T-helper 2 cell treated with Interferon-gamma antibody and Interleukin-4, amounts not matched to agents 5 μg/mL and 100 μg/mL, for 36 hours (primary cell): ENCODE results near the gene MCUB.
"Not testable (repeated sequence)": the region's sequence is repeated elsewhere in the genome, so short reads cannot be mapped to it uniquely, and the experiment has no call there.

Source experiments
- DNase-seq: peaks from one replicate; pipeline ENCODE4 v3.0.0; 2021; ENCODE audit warnings: low spot score
- H3K27ac Mint-ChIP-seq: one replicate; pipeline ENCODE4 v1.8.0; 2021; ENCODE audit warnings: mild to moderate bottlenecking, mixed read lengths
- H3K27me3 Mint-ChIP-seq: one replicate; pipeline ENCODE4 v1.8.0; 2021; ENCODE audit warnings: low read depth, mixed read lengths
- H3K36me3 Mint-ChIP-seq: one replicate; pipeline ENCODE4 v1.8.0; 2021; ENCODE audit warnings: low read depth, mixed read lengths
- H3K4me1 Mint-ChIP-seq: one replicate; pipeline ENCODE4 v1.8.0; 2021; ENCODE audit warnings: low read depth, mixed read lengths
- H3K4me3 Mint-ChIP-seq: one replicate; pipeline ENCODE4 v1.8.0; 2022; ENCODE audit warnings: mild to moderate bottlenecking, moderate library complexity, mixed read lengths
- H3K9me3 Mint-ChIP-seq: one replicate; pipeline ENCODE4 v1.8.0; 2021; ENCODE audit warnings: mixed read lengths

MCUB gene

GRCh38 chr4:109559983-109560686 lies at the start of gene MCUB:
Gene MCUB, plus strand, starts transcription at chr4:109560246. Its CDS starts 92 bp downstream, at chr4:109560338.
- peaks cover 38% of the 10 kb centered on the region for H3K4me1 Mint-ChIP-seq

GRCh38 chr4:109510687-109511086 lies 49.4 kb upstream of the MCUB start:
- Mint-ChIP-seq H3K9me3 (no peaks in the 10 kb centered on the region), H3K36me3 (peaks cover 47% of the 10 kb centered on the region), H3K27ac (no peak overlapping the region), H3K4me3 (no peak overlapping the region), H3K4me1 (peaks cover 2% of the 10 kb centered on the region), H3K27me3 (no peaks in the 10 kb centered on the region)
- no peak for DNase-seq

More at GRCh38 chr4:109559983-109560686, at the start of gene MCUB:
- peak; percentile 94 for DNase-seq
- Mint-ChIP-seq H3K4me3 (peak within 1 kb of the TSS; percentile 98), H3K27me3 (no peaks in the 10 kb centered on the region), H3K27ac (peak within 1 kb of the TSS; percentile 99), H3K36me3 (peaks cover 39% of the 10 kb centered on the region), H3K9me3 (peaks cover 4% of the 10 kb centered on the region)

GRCh38 chr4:109511414-109511813 lies 48.6 kb upstream of the MCUB start:
- peaks cover 46% of the 10 kb centered on the region for H3K36me3 Mint-ChIP-seq
- H3K9me3 Mint-ChIP-seq, result no peaks in the 10 kb centered on the region

GRCh38 chr4:109513368-109513767 lies 46.7 kb upstream of the MCUB start:
- H3K36me3 Mint-ChIP-seq, result peaks cover 54% of the 10 kb centered on the region
- not testable (repeated sequence) for H3K27ac Mint-ChIP-seq, H3K4me3 Mint-ChIP-seq, H3K9me3 Mint-ChIP-seq, DNase-seq, H3K27me3 Mint-ChIP-seq, H3K4me1 Mint-ChIP-seq

More at GRCh38 chr4:109511414-109511813, 48.6 kb upstream of the MCUB start:
- no peak overlapping the region for H3K27ac Mint-ChIP-seq
- no peaks in the 10 kb centered on the region for H3K27me3 Mint-ChIP-seq
- H3K4me3 Mint-ChIP-seq, result no peak overlapping the region
- no peak for DNase-seq
- H3K4me1 Mint-ChIP-seq, result peaks cover 2% of the 10 kb centered on the region

GRCh38 chr4:109532182-109532581 lies 27.9 kb upstream of the MCUB start:
- Mint-ChIP-seq H3K4me1 (no peaks in the 10 kb centered on the region), H3K4me3 (no peak overlapping the region), H3K27me3 (no peaks in the 10 kb centered on the region), H3K9me3 (no peaks in the 10 kb centered on the region), H3K27ac (no peak overlapping the region), H3K36me3 (peaks cover 51% of the 10 kb centered on the region)
- no peak for DNase-seq

- H3K27me3 Mint-ChIP-seq, result no peaks in the 10 kb centered on the region
- no peak for DNase-seq
- H3K4me1 Mint-ChIP-seq, result peaks cover 10% of the 10 kb centered on the region
- peaks cover 19% of the 10 kb centered on the region for H3K36me3 Mint-ChIP-seq
- no peak overlapping the region for H3K4me3 Mint-ChIP-seq
- peaks cover 6% of the 10 kb centered on the region for H3K9me3 Mint-ChIP-seq
- H3K27ac Mint-ChIP-seq, result no peak overlapping the region
Observed at GRCh38 chr4:109545401-109545800, 14.6 kb upstream of the MCUB start.

- DNase-seq, result no peak
- Mint-ChIP-seq H3K9me3 (peaks cover 6% of the 10 kb centered on the region), H3K27me3 (no peaks in the 10 kb centered on the region), H3K27ac (no peak overlapping the region), H3K36me3 (peaks cover 23% of the 10 kb centered on the region), H3K4me3 (no peak overlapping the region), H3K4me1 (peaks cover 10% of the 10 kb centered on the region)
Observed at GRCh38 chr4:109547394-109547793, 12.7 kb upstream of the MCUB start.

GRCh38 chr4:109548655-109549054 lies 11.4 kb upstream of the MCUB start:
- no peak for DNase-seq
- peaks cover 11% of the 10 kb centered on the region for H3K4me1 Mint-ChIP-seq
- H3K4me3 Mint-ChIP-seq, result no peak overlapping the region
- no peak overlapping the region for H3K27ac Mint-ChIP-seq
- H3K27me3 Mint-ChIP-seq, result no peaks in the 10 kb centered on the region
- peaks cover 6% of the 10 kb centered on the region for H3K9me3 Mint-ChIP-seq
- peaks cover 18% of the 10 kb centered on the region for H3K36me3 Mint-ChIP-seq

GRCh38 chr4:109552237-109552636 lies 7.8 kb upstream of the MCUB start:
- Mint-ChIP-seq H3K27me3 (no peaks in the 10 kb centered on the region), H3K36me3 (peaks cover 25% of the 10 kb centered on the region), H3K27ac (no peak overlapping the region), H3K9me3 (peaks cover 6% of the 10 kb centered on the region), H3K4me1 (peaks cover 11% of the 10 kb centered on the region), H3K4me3 (no peak overlapping the region)
- no peak for DNase-seq

- Mint-ChIP-seq H3K4me1 (peaks cover 11% of the 10 kb centered on the region), H3K27ac (no peak overlapping the region), H3K36me3 (peaks cover 22% of the 10 kb centered on the region), H3K27me3 (no peaks in the 10 kb centered on the region), H3K4me3 (no peak overlapping the region), H3K9me3 (peaks cover 7% of the 10 kb centered on the region)
- DNase-seq, result no peak
Observed at GRCh38 chr4:109553130-109553529, 6.9 kb upstream of the MCUB start.

- Mint-ChIP-seq H3K9me3 (peaks cover 4% of the 10 kb centered on the region), H3K27me3 (no peaks in the 10 kb centered on the region), H3K36me3 (peaks cover 19% of the 10 kb centered on the region), H3K4me1 (peaks cover 14% of the 10 kb centered on the region), H3K4me3 (no peak overlapping the region), H3K27ac (no peak overlapping the region)
- no peak for DNase-seq
Observed at GRCh38 chr4:109554971-109555370, 5.1 kb upstream of the MCUB start.

GRCh38 chr4:109557433-109557832 lies 2.6 kb upstream of the MCUB start:
- Mint-ChIP-seq H3K27ac (no peak overlapping the region), H3K4me1 (peaks cover 21% of the 10 kb centered on the region), H3K4me3 (no peak overlapping the region), H3K27me3 (no peaks in the 10 kb centered on the region), H3K36me3 (peaks cover 26% of the 10 kb centered on the region), H3K9me3 (peaks cover 4% of the 10 kb centered on the region)
- no peak for DNase-seq

- H3K4me3 Mint-ChIP-seq, result peak overlapping the region; percentile 57
- peak overlapping the region; percentile 63 for H3K27ac Mint-ChIP-seq
- peaks cover 30% of the 10 kb centered on the region for H3K36me3 Mint-ChIP-seq
- peaks cover 26% of the 10 kb centered on the region for H3K4me1 Mint-ChIP-seq
- not testable (repeated sequence) for DNase-seq, H3K9me3 Mint-ChIP-seq, H3K27me3 Mint-ChIP-seq
Observed at GRCh38 chr4:109558095-109558494, 2.0 kb upstream of the MCUB start.

- H3K27ac Mint-ChIP-seq, result peak overlapping the region; percentile 97
- DNase-seq, result no peak
- peaks cover 35% of the 10 kb centered on the region for H3K4me1 Mint-ChIP-seq
- peaks cover 34% of the 10 kb centered on the region for H3K36me3 Mint-ChIP-seq
- no peaks in the 10 kb centered on the region for H3K27me3 Mint-ChIP-seq
- H3K4me3 Mint-ChIP-seq, result peak overlapping the region; percentile 83
- peaks cover 4% of the 10 kb centered on the region for H3K9me3 Mint-ChIP-seq
Observed at GRCh38 chr4:109559625-109559982, 442 bp upstream of the MCUB start.
